Coronary artery (tissue), 2 donors: ENCODE results near the gene LYVE1.
A peak's percentile ranks its signal among the peaks of the same experiment; 100 is the strongest.

Experiments used
- DNase-seq: peaks from one replicate; pipeline ENCODE4 v3.0.0-alpha.2; 2017; ENCODE audit warnings: low spot score
- H3K27ac ChIP-seq, 2 donors: fragments of 200-600 bp; sonication (generic); one replicate each; pipeline ENCODE4 v1.5.1; 2016 to 2019
- H3K4me3 ChIP-seq: fragments of 200-600 bp; sonication (generic); 2 replicates; pipeline ENCODE4 v1.5.1; 2016; ENCODE audit warnings: mild to moderate bottlenecking, moderate library complexity
- TF ChIP-seq, protein P1 (sequence below): fragments of 200-600 bp; sonication (generic); IDR thresholded peaks from one replicate; pipeline ENCODE4 v1.5.1; 2019; ENCODE audit warnings: antibody characterized with exemption

The LYVE1 gene

DNA sequence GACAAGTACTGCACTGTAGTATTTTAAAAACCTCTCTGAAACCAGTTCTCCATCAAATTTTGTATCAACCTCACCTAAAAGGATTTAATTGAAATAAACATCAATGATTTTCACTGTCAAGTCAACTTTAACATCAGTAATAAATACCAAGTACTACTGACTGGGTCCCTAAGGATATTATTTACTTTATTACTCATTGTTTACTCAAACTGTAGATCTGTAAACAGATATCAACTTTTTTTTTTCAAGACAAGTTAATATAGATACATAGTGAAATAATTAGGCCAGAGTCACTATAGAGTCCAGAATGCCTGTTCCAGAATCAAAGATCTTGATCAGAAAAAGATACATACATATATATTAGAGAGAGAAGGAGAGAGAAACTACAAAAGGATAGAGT is 29.1 kb downstream of the LYVE1 start:
- Histone ChIP-seq H3K27ac (peak overlapping the region; percentile 48 to 91), H3K4me3 (no peak overlapping the region)
- TF ChIP-seq, protein P1, sequence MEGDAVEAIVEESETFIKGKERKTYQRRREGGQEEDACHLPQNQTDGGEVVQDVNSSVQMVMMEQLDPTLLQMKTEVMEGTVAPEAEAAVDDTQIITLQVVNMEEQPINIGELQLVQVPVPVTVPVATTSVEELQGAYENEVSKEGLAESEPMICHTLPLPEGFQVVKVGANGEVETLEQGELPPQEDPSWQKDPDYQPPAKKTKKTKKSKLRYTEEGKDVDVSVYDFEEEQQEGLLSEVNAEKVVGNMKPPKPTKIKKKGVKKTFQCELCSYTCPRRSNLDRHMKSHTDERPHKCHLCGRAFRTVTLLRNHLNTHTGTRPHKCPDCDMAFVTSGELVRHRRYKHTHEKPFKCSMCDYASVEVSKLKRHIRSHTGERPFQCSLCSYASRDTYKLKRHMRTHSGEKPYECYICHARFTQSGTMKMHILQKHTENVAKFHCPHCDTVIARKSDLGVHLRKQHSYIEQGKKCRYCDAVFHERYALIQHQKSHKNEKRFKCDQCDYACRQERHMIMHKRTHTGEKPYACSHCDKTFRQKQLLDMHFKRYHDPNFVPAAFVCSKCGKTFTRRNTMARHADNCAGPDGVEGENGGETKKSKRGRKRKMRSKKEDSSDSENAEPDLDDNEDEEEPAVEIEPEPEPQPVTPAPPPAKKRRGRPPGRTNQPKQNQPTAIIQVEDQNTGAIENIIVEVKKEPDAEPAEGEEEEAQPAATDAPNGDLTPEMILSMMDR, result no peak
- DNase-seq, result no peak

DNA sequence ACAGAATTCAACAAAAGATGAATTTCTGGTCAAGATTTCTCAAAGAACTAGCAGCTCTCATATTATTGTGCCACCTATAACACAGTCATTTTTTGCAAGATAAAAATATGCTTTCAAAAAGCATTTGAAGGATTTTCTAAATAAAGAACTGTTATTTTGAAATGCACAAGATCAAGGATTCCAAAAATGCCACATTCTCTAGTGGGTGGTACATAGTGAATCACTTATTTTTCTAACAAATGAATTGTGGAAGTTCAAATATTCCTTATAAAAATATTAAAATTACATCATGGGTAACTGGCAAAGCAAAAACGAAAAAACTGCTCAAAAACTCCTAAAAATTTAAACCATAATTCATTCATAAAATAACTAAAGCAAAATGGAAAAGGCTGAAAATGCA is 29.5 kb downstream of the LYVE1 start:
- H3K27ac ChIP-seq, result peak overlapping the region; percentile 66 to 91

DNA sequence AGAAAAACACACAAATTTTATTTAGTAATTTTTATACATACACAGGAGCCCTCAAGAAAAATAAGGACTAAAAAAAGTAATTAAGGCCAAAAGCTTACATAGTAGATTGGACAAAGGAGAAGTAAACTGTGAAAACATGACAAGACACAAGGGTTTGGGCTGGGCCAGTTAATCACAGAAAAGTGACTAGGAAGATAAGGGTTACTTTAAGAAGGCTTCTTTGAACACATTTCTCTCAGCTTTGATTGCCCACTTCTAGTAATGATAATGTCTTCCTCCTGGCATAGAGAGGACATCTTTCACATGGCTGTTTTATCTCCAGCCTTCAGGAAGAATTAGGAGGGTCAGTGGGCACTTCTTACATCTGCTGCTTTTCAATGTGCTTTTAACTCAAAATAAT is 30.9 kb downstream of the LYVE1 start:
- TF ChIP-seq, protein P1, result no peak
- Histone ChIP-seq H3K27ac (peak overlapping the region in 1 of 2 donors; percentile 66), H3K4me3 (no peak overlapping the region)
- DNase-seq, result no peak

More for the DNA sequence above, 29.5 kb downstream of the LYVE1 start:
- no peak for DNase-seq
- TF ChIP-seq, protein P1, result no peak
- H3K4me3 ChIP-seq, result no peak overlapping the region

DNA sequence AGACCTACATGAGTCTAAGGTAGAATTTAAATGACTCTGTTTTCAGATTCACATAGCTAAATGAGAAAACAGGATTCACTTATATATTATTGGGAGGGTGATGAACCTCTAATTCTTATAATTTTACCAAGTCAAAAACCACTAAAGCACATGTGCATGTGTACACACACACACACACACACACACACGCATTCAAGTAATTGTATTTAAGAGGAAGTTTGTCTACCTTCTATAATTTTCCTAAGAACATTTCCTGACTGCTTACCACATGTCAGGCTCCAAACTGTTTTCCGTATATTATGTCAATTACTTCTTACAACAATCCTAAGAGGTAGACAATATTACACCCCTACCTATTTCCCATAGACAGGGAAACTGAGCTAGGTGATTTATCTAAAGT is 34.1 kb downstream of the LYVE1 start:
- DNase-seq, result no peak
- TF ChIP-seq, protein P1, result no peak
- H3K27ac ChIP-seq, result no peak overlapping the region
- H3K4me3 ChIP-seq, result no peak overlapping the region

DNA sequence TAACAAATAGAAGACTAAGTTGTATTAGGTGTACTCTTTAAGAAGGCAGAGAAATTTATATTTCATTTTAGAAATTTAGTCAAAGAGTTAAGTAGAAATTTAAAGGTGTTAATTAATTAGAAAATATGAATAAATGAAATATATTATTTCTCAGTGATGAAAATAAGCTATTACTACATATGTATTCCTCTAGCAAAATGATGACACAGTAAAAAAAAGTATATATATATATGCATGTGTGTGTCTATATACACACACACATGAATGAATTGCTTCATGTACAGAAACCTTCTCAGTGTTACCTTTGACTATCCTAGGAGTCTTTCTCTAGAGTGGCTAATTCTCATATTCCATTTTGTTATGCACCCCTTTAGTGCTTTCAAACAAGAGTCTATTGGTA is 35.1 kb downstream of the LYVE1 start:
- Histone ChIP-seq H3K27ac (no peak overlapping the region), H3K4me3 (no peak overlapping the region)
- TF ChIP-seq, protein P1, result no peak
- no peak for DNase-seq

DNA sequence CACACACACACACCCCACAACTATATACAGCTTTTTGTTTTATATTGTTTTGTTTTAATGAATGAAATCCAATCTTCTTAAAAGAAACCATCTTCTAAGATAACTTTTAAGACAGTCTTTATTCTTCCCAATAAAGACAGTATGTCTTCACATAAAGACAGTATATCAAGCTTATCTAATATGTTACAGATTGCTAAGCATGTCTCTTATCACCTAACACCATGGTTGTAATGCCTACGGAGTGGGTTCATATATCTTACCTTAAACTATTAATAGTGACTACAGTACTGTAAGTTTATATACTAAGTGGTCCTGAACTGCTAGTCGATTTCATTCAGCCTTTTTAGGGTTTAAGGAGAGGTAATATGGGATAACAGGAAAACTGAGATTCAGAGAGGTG is 35.9 kb downstream of the LYVE1 start:
- TF ChIP-seq, protein P1, result no peak
- DNase-seq, result no peak
- H3K4me3 ChIP-seq, result no peak overlapping the region
- no peak overlapping the region for H3K27ac ChIP-seq

DNA sequence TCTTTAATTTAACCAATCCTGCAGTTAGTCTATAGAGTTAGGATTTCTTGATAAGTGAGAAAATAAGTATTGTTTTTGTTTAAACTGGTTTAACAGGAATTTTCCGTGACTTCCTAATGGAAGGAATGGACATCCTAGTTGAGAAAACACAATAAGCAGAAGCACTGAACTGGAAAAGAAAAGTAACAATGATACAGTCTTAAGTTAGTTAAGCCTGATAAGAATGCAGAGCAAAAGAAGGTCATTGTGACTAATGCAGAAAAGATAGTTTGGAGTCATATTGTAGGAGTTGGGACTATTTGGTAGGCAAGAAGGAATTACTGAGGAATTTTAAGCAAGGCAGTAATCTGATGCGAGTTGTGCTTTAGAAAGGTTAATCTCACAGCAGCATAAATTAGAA is 39.2 kb downstream of the LYVE1 start:
- Histone ChIP-seq H3K4me3 (no peak overlapping the region), H3K27ac (no peak overlapping the region)
- TF ChIP-seq, protein P1, result no peak
- no peak for DNase-seq
